Measurements from ENCODE around the gene AMPH. TPM values are rescaled to one million over a fixed set of nuclear protein-coding genes. Genes with fewer than 3 reads are reported as not detected.

AMPH gene
- total and polyA plus RNA-seq, 9 of the 15 experiments (the other 6 are each of a cell fraction or from before 2014, with no cell fraction given) = 0.03 to 0.35 TPM; not detected in 7

DNA sequence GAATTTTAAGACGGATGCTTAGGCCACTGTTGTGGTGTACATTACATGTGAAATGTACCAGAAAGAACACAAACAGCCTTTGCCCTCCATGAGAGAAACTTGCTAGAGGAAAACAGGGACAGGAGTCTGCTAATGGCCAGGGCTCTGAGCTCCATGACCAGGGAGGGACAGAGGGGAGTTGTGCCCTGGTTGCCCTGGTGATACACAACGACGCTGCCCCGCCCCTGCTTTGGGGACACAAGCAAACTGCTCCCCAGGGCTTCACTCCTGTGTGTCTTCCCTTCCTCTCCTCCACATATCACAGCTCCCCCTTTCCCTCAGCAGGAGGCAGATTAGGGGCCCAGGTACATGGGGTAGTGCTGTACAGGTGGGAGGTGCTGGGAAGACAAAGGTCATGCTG is 36.2 kb downstream of the AMPH start (continued):
- TF ChIP-seq, protein P1, sequence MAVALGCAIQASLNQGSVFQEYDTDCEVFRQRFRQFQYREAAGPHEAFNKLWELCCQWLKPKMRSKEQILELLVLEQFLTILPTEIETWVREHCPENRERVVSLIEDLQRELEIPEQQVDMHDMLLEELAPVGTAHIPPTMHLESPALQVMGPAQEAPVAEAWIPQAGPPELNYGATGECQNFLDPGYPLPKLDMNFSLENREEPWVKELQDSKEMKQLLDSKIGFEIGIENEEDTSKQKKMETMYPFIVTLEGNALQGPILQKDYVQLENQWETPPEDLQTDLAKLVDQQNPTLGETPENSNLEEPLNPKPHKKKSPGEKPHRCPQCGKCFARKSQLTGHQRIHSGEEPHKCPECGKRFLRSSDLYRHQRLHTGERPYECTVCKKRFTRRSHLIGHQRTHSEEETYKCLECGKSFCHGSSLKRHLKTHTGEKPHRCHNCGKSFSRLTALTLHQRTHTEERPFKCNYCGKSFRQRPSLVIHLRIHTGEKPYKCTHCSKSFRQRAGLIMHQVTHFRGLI (CRISPR knock-in tag; IDR thresholded peaks at IDR 0.05) = no peak

DNA sequence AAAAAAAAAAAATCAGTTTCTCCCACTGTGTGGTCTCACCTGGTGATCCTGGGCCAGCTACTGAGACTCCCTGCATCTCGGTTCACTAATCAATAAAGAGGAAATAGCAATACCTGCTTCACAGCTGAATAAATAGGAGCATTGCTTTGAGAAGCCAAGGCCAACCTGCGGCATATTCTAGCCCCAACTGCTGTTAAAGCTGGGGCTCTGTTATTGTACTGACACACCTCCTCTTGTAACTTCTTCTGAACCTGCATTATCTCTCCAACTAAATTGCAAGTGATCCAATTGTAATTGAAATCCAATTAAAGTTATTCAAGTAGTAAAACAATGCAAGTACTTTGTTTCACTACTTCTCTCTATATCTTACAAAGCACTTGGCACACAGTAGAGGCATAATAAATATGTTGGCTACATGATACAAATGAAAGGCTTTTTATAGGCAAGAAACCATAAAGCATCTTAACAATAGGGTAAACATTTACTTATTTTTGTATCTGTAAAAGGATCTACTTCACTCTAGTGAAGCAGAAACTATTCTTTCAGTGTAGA is 38.4 kb downstream of the AMPH start:
- ChIA-PET POLR2A (no interaction called here), CTCF (ENCODE audit: low intra/inter-chr PET ratio) (no interaction called here)
- 0% methylated on average over 2 of the region's 2 CpGs for WGBS (ENCODE audit: insufficient coverage, low coverage, missing lambda C conversion rate)
- no peak overlapping the region for H3K4me3 ChIP-seq
- H3K36me3 ChIP-seq (ENCODE audit: control insufficient read depth, insufficient read depth, low read length) = no peaks in the 10 kb centered on the region
- no peaks in the 10 kb centered on the region for H3K79me2 ChIP-seq (ENCODE audit: control insufficient read depth, insufficient read depth, low read length)
- H3K9me3 ChIP-seq (replicated peaks; ENCODE audit: control insufficient read depth, insufficient read depth, low read depth, low read length) = no peaks in the 10 kb centered on the region
- no peak overlapping the region for H3K4me2 ChIP-seq (ENCODE audit: insufficient read depth, low read length)
- peaks cover 0 to 4% of the 10 kb centered on the region in 2 experiments; a peak in 1 of 5 replicates for H3K27me3 ChIP-seq (ENCODE audit: control insufficient read depth in 2 of 2, insufficient read depth in 2 of 2, low read length in 2 of 2)
- no TSS peak for BruUV-seq (replicated peaks)
- H3K4me1 ChIP-seq (replicated peaks in 1 of 2; ENCODE audit: control insufficient read depth in 2 of 2, insufficient read depth in 2 of 2, low read length in 2 of 2) = no peaks in the 10 kb centered on the region
- no peak for ATAC-seq
- H3K9me1 ChIP-seq (ENCODE audit: control insufficient read depth, insufficient read depth, low read length) = no peaks in the 10 kb centered on the region
- TF ChIP-seq ZNF551 (CRISPR knock-in tag; IDR thresholded peaks at IDR 0.05) (no peak), SP2 (IDR thresholded peaks at IDR 0.05; ENCODE audit: extremely low read depth, low read depth, low read length, poor library complexity, severe bottlenecking) (no peak), ZNF232 (CRISPR knock-in tag; IDR thresholded peaks at IDR 0.05) (no peak), DPF2 (IDR thresholded peaks at IDR 0.05) (no peak), PHB (CRISPR knock-in tag; IDR thresholded peaks at IDR 0.05) (no peak), NR3C1 (CRISPR knock-in tag; IDR thresholded peaks at IDR 0.05) (no peak), ILF3 (IDR thresholded peaks at IDR 0.05; ENCODE audit: borderline replicate concordance) (no peak), XRCC4 (IDR thresholded peaks at IDR 0.05; ENCODE audit: extremely low read depth, insufficient read depth, insufficient read length) (no peak), ZBED1 (IDR thresholded peaks at IDR 0.05) (no peak), BRD9 (IDR thresholded peaks at IDR 0.05; ENCODE audit: low read depth, partially characterized antibody) (no peak), MAFG (tag; conservative IDR thresholded peaks at IDR 0.05) (no peak), ZNF124 (CRISPR knock-in tag; IDR thresholded peaks at IDR 0.05) (no peak)
- TF ChIP-seq, protein P2, sequence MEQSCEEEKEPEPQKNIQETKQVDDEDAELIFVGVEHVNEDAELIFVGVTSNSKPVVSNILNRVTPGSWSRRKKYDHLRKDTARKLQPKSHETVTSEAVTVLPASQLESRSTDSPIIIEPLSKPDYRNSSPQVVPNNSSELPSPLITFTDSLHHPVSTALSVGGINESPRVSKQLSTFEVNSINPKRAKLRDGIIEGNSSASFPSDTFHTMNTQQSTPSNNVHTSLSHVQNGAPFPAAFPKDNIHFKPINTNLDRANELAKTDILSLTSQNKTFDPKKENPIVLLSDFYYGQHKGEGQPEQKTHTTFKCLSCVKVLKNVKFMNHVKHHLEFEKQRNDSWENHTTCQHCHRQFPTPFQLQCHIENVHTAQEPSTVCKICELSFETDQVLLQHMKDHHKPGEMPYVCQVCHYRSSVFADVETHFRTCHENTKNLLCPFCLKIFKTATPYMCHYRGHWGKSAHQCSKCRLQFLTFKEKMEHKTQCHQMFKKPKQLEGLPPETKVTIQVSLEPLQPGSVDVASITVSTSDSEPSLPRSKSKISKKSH (CRISPR knock-in tag; IDR thresholded peaks at IDR 0.05) = no peak
- TF ChIP-seq, protein P3, sequence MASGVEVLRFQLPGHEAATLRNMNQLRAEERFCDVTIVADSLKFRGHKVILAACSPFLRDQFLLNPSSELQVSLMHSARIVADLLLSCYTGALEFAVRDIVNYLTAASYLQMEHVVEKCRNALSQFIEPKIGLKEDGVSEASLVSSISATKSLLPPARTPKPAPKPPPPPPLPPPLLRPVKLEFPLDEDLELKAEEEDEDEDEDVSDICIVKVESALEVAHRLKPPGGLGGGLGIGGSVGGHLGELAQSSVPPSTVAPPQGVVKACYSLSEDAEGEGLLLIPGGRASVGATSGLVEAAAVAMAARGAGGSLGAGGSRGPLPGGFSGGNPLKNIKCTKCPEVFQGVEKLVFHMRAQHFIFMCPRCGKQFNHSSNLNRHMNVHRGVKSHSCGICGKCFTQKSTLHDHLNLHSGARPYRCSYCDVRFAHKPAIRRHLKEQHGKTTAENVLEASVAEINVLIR (CRISPR knock-in tag; IDR thresholded peaks at IDR 0.05) = no peak
- TF ChIP-seq, protein P4, sequence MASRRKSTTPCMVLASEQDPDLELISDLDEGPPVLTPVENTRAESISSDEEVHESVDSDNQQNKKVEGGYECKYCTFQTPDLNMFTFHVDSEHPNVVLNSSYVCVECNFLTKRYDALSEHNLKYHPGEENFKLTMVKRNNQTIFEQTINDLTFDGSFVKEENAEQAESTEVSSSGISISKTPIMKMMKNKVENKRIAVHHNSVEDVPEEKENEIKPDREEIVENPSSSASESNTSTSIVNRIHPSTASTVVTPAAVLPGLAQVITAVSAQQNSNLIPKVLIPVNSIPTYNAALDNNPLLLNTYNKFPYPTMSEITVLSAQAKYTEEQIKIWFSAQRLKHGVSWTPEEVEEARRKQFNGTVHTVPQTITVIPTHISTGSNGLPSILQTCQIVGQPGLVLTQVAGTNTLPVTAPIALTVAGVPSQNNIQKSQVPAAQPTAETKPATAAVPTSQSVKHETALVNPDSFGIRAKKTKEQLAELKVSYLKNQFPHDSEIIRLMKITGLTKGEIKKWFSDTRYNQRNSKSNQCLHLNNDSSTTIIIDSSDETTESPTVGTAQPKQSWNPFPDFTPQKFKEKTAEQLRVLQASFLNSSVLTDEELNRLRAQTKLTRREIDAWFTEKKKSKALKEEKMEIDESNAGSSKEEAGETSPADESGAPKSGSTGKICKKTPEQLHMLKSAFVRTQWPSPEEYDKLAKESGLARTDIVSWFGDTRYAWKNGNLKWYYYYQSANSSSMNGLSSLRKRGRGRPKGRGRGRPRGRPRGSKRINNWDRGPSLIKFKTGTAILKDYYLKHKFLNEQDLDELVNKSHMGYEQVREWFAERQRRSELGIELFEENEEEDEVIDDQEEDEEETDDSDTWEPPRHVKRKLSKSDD (conservative IDR thresholded peaks at IDR 0.05; ENCODE audit: low read length) = no peak
- no peaks in the 10 kb centered on the region for H4K20me1 ChIP-seq (replicated peaks; ENCODE audit: control insufficient read depth, insufficient read depth, low read length)
- no peak overlapping the region for H2AFZ ChIP-seq (ENCODE audit: low read depth, low read length)
- no peak for DNase-seq (ENCODE audit: extremely low read depth in 1 of 4, low spot score in 3 of 4)
- in situ Hi-C loops (cut with MboI) = no loop called here
- intact Hi-C loops (cut with micrococcal nuclease) = no loop called here
- no peak overlapping the region for H3K27ac ChIP-seq (ENCODE audit: extremely low read depth, low read depth, low read length)
- H3K9ac ChIP-seq (ENCODE audit: insufficient read depth in 1 of 2, low read depth in 2 of 2, low read length in 2 of 2) = no peak overlapping the region
- no peak for FAIRE-seq

Data from K562 (cell line).